WTC11 (cell line): ENCODE measurements around the gene STX12. TPM values are rescaled to one million over a fixed set of nuclear protein-coding genes. Genes with fewer than 3 reads are reported as not detected.

Experiments
- ATAC-seq: fragments of 200-7000 bp; cut with Tn5 transposase; 2 replicates; pipeline ENCODE4 v1.10.0; 2021; ENCODE audit warnings: mild to moderate bottlenecking, moderate library complexity
- CTCF ChIA-PET: fragments of 300-600 bp; sonication (Branson Sonifier 250); formaldehyde crosslinking; loops from one replicate; lab custom pipeline; 2021; ENCODE audit warnings: antibody characterized with exemption; lab: Charles Lee
- POLR2A ChIA-PET: fragments of 350-600 bp; sonication (Branson Sonifier 250); formaldehyde crosslinking; loops from one replicate; lab custom pipeline; 2021; ENCODE audit warnings: antibody characterized with exemption; lab: Charles Lee
- DNase-seq: peaks from one replicate; pipeline ENCODE4 v3.0.0; 2021; ENCODE audit warnings: low spot score
- H3K27ac Mint-ChIP-seq: 2 replicates; pipeline ENCODE4 v1.8.0; 2021; ENCODE audit warnings: mixed read lengths
- H3K27me3 Mint-ChIP-seq: 2 replicates; pipeline ENCODE4 v1.8.0; 2021; ENCODE audit warnings: low read depth, mild to moderate bottlenecking, moderate library complexity, mixed read lengths
- H3K36me3 Mint-ChIP-seq: 2 replicates; pipeline ENCODE4 v1.8.0; 2021; ENCODE audit warnings: mixed read lengths
- H3K4me1 Mint-ChIP-seq: 2 replicates; pipeline ENCODE4 v1.8.0; 2022; ENCODE audit warnings: mixed read lengths
- H3K4me3 Mint-ChIP-seq: 2 replicates; pipeline ENCODE4 v1.8.0; 2021; ENCODE audit warnings: mild to moderate bottlenecking, moderate library complexity, mixed read lengths
- H3K9me3 Mint-ChIP-seq: 2 replicates; pipeline ENCODE4 v1.8.0; 2021; ENCODE audit warnings: mixed read lengths
- CREB1 ChIP-seq: sonication (generic); formaldehyde crosslinking; IDR thresholded peaks from 2 replicates; pipeline ENCODE4 v1.8.0; 2023; ENCODE audit warnings: mild to moderate bottlenecking, missing genetic modification reagents
- FOXK1 ChIP-seq: sonication (generic); formaldehyde crosslinking; IDR thresholded peaks from 2 replicates; pipeline ENCODE4 v1.8.0; 2022; ENCODE audit warnings: mild to moderate bottlenecking, moderate library complexity, missing genetic modification reagents
- NFYB ChIP-seq: sonication (generic); formaldehyde crosslinking; conservative IDR thresholded peaks from 2 replicates; pipeline ENCODE4 v1.8.0; 2022; ENCODE audit warnings: low read depth, missing genetic modification reagents
- SMAD3 ChIP-seq: sonication (generic); formaldehyde crosslinking; IDR thresholded peaks from 2 replicates; pipeline ENCODE4 v1.8.0; 2022; ENCODE audit warnings: missing genetic modification reagents, mild to moderate bottlenecking, borderline replicate concordance
- TEAD1 ChIP-seq: sonication (generic); formaldehyde crosslinking; IDR thresholded peaks from 2 replicates; pipeline ENCODE4 v1.8.0; 2022; ENCODE audit warnings: mild to moderate bottlenecking, missing genetic modification reagents
- ZNF138 ChIP-seq: sonication (generic); formaldehyde crosslinking; conservative IDR thresholded peaks from 2 replicates; pipeline ENCODE4 v1.8.1; 2022; ENCODE audit warnings: mild to moderate bottlenecking, moderate library complexity, missing genetic modification reagents
- ZNF219 ChIP-seq: sonication (generic); formaldehyde crosslinking; IDR thresholded peaks from 2 replicates; pipeline ENCODE4 v1.8.0; 2023; ENCODE audit warnings: missing genetic modification reagents, mild to moderate bottlenecking, borderline replicate concordance
- ZNF396 ChIP-seq: fragments of 250-450 bp; sonication (Bioruptor Pico); IDR thresholded peaks from 2 replicates; pipeline ENCODE4 v1.8.0; 2021; ENCODE audit warnings: mild to moderate bottlenecking, moderate library complexity, borderline replicate concordance
- total RNA-seq: library from RNA; stranded (reverse); gene quantifications from 3 replicates; pipeline ENCODE4 v1.2.3, GENCODE V29; 2021
- TF ChIP-seq, protein P1 (sequence below): fragments of 250-450 bp; sonication (Bioruptor Pico); IDR thresholded peaks from 2 replicates; pipeline ENCODE4 v2.1.2; 2022; ENCODE audit warnings: mild to moderate bottlenecking, moderate library complexity
- TF ChIP-seq, protein P2 (sequence below): sonication (generic); formaldehyde crosslinking; IDR thresholded peaks from 2 replicates; pipeline ENCODE4 v1.8.0; 2022; ENCODE audit warnings: missing genetic modification reagents
- TF ChIP-seq, protein P3 (sequence below): fragments of 250-450 bp; sonication (Bioruptor Pico); IDR thresholded peaks from 2 replicates; pipeline ENCODE4 v1.8.0; 2021; ENCODE audit warnings: mild to moderate bottlenecking
- TF ChIP-seq, protein P4 (sequence below): sonication (generic); formaldehyde crosslinking; IDR thresholded peaks from 2 replicates; pipeline ENCODE4 v1.8.1; 2023; ENCODE audit warnings: mild to moderate bottlenecking, missing genetic modification reagents
- TF ChIP-seq, protein P5 (sequence below): sonication (generic); formaldehyde crosslinking; IDR thresholded peaks from 2 replicates; pipeline ENCODE4 v1.8.0; 2023; ENCODE audit warnings: mild to moderate bottlenecking, missing genetic modification reagents
- TF ChIP-seq, protein P6 (sequence below): fragments of 250-450 bp; sonication (Bioruptor Pico); IDR thresholded peaks from 2 replicates; pipeline ENCODE4 v1.9.0; 2021; ENCODE audit warnings: mild to moderate bottlenecking, borderline replicate concordance
- TF ChIP-seq, protein P7 (sequence below): sonication (generic); formaldehyde crosslinking; IDR thresholded peaks from 2 replicates; pipeline ENCODE4 v1.8.1; 2022; ENCODE audit warnings: missing genetic modification reagents, borderline replicate concordance
- TF ChIP-seq, protein P8 (sequence below): fragments of 250-450 bp; sonication (Bioruptor Pico); IDR thresholded peaks from 2 replicates; pipeline ENCODE4 v1.9.0; 2021; ENCODE audit warnings: mild to moderate bottlenecking
- TF ChIP-seq, protein P9 (sequence below): sonication (generic); formaldehyde crosslinking; IDR thresholded peaks from 2 replicates; pipeline ENCODE4 v1.8.1; 2022; ENCODE audit warnings: low read depth, missing genetic modification reagents, borderline replicate concordance

Gene STX12
- total RNA-seq, 1 experiment from 2014 or later: 10.3 TPM

DNA sequence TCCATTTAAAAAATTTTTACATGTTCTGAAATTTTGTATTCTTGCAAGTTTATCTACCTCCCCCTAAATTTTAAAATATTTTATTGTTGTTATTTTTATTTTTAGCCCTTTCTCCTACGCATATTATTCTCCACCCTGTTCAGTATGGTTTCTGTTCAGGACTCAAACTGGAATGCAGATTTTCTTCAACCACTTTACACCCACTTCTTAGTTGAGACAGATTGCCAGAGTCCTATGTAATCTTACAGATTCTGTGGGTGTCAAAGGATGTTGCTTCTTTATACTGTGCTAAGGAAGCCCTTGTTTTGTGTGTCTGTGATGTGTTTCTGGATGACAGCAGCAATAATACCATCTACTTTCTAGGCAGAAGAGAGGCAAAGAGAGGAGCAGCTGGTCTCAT is 36.9 kb downstream of the STX12 start:
- H3K9me3 Mint-ChIP-seq: no peaks in the 10 kb centered on the region
- DNase-seq: no peak
- ChIA-PET CTCF (no interaction called here), POLR2A (no interaction called here)
- H3K4me1 Mint-ChIP-seq: peaks cover 14% of the 10 kb centered on the region
- ATAC-seq: no peak
- no peaks in the 10 kb centered on the region for H3K36me3 Mint-ChIP-seq
- no peak overlapping the region for H3K27ac Mint-ChIP-seq
- no peak overlapping the region for H3K4me3 Mint-ChIP-seq
- H3K27me3 Mint-ChIP-seq: no peaks in the 10 kb centered on the region
- TF ChIP-seq SMAD3 (no peak), NFYB (no peak), TEAD1 (CRISPR knock-in tag) (no peak), FOXK1 (CRISPR knock-in tag) (no peak), CREB1 (CRISPR knock-in tag) (no peak), ZNF396 (no peak), ZNF219 (CRISPR knock-in tag) (no peak), ZNF138 (no peak)
- TF ChIP-seq, protein P1, sequence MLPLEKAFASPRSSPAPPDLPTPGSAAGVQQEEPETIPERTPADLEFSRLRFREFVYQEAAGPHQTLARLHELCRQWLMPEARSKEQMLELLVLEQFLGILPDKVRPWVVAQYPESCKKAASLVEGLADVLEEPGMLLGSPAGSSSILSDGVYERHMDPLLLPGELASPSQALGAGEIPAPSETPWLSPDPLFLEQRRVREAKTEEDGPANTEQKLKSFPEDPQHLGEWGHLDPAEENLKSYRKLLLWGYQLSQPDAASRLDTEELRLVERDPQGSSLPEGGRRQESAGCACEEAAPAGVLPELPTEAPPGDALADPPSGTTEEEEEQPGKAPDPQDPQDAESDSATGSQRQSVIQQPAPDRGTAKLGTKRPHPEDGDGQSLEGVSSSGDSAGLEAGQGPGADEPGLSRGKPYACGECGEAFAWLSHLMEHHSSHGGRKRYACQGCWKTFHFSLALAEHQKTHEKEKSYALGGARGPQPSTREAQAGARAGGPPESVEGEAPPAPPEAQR (CRISPR knock-in tag): no peak
- TF ChIP-seq, protein P2, sequence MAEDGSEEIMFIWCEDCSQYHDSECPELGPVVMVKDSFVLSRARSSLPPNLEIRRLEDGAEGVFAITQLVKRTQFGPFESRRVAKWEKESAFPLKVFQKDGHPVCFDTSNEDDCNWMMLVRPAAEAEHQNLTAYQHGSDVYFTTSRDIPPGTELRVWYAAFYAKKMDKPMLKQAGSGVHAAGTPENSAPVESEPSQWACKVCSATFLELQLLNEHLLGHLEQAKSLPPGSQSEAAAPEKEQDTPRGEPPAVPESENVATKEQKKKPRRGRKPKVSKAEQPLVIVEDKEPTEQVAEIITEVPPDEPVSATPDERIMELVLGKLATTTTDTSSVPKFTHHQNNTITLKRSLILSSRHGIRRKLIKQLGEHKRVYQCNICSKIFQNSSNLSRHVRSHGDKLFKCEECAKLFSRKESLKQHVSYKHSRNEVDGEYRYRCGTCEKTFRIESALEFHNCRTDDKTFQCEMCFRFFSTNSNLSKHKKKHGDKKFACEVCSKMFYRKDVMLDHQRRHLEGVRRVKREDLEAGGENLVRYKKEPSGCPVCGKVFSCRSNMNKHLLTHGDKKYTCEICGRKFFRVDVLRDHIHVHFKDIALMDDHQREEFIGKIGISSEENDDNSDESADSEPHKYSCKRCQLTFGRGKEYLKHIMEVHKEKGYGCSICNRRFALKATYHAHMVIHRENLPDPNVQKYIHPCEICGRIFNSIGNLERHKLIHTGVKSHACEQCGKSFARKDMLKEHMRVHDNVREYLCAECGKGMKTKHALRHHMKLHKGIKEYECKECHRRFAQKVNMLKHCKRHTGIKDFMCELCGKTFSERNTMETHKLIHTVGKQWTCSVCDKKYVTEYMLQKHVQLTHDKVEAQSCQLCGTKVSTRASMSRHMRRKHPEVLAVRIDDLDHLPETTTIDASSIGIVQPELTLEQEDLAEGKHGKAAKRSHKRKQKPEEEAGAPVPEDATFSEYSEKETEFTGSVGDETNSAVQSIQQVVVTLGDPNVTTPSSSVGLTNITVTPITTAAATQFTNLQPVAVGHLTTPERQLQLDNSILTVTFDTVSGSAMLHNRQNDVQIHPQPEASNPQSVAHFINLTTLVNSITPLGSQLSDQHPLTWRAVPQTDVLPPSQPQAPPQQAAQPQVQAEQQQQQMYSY (CRISPR knock-in tag): no peak
- TF ChIP-seq, protein P3, sequence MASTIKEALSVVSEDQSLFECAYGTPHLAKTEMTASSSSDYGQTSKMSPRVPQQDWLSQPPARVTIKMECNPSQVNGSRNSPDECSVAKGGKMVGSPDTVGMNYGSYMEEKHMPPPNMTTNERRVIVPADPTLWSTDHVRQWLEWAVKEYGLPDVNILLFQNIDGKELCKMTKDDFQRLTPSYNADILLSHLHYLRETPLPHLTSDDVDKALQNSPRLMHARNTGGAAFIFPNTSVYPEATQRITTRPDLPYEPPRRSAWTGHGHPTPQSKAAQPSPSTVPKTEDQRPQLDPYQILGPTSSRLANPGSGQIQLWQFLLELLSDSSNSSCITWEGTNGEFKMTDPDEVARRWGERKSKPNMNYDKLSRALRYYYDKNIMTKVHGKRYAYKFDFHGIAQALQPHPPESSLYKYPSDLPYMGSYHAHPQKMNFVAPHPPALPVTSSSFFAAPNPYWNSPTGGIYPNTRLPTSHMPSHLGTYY (CRISPR knock-in tag): no peak
- TF ChIP-seq, protein P4, sequence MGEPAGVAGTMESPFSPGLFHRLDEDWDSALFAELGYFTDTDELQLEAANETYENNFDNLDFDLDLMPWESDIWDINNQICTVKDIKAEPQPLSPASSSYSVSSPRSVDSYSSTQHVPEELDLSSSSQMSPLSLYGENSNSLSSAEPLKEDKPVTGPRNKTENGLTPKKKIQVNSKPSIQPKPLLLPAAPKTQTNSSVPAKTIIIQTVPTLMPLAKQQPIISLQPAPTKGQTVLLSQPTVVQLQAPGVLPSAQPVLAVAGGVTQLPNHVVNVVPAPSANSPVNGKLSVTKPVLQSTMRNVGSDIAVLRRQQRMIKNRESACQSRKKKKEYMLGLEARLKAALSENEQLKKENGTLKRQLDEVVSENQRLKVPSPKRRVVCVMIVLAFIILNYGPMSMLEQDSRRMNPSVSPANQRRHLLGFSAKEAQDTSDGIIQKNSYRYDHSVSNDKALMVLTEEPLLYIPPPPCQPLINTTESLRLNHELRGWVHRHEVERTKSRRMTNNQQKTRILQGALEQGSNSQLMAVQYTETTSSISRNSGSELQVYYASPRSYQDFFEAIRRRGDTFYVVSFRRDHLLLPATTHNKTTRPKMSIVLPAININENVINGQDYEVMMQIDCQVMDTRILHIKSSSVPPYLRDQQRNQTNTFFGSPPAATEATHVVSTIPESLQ: no peak
- TF ChIP-seq, protein P5, sequence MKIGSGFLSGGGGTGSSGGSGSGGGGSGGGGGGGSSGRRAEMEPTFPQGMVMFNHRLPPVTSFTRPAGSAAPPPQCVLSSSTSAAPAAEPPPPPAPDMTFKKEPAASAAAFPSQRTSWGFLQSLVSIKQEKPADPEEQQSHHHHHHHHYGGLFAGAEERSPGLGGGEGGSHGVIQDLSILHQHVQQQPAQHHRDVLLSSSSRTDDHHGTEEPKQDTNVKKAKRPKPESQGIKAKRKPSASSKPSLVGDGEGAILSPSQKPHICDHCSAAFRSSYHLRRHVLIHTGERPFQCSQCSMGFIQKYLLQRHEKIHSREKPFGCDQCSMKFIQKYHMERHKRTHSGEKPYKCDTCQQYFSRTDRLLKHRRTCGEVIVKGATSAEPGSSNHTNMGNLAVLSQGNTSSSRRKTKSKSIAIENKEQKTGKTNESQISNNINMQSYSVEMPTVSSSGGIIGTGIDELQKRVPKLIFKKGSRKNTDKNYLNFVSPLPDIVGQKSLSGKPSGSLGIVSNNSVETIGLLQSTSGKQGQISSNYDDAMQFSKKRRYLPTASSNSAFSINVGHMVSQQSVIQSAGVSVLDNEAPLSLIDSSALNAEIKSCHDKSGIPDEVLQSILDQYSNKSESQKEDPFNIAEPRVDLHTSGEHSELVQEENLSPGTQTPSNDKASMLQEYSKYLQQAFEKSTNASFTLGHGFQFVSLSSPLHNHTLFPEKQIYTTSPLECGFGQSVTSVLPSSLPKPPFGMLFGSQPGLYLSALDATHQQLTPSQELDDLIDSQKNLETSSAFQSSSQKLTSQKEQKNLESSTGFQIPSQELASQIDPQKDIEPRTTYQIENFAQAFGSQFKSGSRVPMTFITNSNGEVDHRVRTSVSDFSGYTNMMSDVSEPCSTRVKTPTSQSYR: no peak
- TF ChIP-seq, protein P6, sequence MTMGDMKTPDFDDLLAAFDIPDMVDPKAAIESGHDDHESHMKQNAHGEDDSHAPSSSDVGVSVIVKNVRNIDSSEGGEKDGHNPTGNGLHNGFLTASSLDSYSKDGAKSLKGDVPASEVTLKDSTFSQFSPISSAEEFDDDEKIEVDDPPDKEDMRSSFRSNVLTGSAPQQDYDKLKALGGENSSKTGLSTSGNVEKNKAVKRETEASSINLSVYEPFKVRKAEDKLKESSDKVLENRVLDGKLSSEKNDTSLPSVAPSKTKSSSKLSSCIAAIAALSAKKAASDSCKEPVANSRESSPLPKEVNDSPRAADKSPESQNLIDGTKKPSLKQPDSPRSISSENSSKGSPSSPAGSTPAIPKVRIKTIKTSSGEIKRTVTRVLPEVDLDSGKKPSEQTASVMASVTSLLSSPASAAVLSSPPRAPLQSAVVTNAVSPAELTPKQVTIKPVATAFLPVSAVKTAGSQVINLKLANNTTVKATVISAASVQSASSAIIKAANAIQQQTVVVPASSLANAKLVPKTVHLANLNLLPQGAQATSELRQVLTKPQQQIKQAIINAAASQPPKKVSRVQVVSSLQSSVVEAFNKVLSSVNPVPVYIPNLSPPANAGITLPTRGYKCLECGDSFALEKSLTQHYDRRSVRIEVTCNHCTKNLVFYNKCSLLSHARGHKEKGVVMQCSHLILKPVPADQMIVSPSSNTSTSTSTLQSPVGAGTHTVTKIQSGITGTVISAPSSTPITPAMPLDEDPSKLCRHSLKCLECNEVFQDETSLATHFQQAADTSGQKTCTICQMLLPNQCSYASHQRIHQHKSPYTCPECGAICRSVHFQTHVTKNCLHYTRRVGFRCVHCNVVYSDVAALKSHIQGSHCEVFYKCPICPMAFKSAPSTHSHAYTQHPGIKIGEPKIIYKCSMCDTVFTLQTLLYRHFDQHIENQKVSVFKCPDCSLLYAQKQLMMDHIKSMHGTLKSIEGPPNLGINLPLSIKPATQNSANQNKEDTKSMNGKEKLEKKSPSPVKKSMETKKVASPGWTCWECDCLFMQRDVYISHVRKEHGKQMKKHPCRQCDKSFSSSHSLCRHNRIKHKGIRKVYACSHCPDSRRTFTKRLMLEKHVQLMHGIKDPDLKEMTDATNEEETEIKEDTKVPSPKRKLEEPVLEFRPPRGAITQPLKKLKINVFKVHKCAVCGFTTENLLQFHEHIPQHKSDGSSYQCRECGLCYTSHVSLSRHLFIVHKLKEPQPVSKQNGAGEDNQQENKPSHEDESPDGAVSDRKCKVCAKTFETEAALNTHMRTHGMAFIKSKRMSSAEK (CRISPR knock-in tag): no peak
- TF ChIP-seq, protein P7, sequence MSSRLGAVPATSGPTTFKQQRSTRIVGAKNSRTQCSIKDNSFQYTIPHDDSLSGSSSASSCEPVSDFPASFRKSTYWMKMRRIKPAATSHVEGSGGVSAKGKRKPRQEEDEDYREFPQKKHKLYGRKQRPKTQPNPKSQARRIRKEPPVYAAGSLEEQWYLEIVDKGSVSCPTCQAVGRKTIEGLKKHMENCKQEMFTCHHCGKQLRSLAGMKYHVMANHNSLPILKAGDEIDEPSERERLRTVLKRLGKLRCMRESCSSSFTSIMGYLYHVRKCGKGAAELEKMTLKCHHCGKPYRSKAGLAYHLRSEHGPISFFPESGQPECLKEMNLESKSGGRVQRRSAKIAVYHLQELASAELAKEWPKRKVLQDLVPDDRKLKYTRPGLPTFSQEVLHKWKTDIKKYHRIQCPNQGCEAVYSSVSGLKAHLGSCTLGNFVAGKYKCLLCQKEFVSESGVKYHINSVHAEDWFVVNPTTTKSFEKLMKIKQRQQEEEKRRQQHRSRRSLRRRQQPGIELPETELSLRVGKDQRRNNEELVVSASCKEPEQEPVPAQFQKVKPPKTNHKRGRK (CRISPR knock-in tag): no peak
- TF ChIP-seq, protein P8, sequence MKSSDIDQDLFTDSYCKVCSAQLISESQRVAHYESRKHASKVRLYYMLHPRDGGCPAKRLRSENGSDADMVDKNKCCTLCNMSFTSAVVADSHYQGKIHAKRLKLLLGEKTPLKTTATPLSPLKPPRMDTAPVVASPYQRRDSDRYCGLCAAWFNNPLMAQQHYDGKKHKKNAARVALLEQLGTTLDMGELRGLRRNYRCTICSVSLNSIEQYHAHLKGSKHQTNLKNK (CRISPR knock-in tag): no peak
- TF ChIP-seq, protein P9, sequence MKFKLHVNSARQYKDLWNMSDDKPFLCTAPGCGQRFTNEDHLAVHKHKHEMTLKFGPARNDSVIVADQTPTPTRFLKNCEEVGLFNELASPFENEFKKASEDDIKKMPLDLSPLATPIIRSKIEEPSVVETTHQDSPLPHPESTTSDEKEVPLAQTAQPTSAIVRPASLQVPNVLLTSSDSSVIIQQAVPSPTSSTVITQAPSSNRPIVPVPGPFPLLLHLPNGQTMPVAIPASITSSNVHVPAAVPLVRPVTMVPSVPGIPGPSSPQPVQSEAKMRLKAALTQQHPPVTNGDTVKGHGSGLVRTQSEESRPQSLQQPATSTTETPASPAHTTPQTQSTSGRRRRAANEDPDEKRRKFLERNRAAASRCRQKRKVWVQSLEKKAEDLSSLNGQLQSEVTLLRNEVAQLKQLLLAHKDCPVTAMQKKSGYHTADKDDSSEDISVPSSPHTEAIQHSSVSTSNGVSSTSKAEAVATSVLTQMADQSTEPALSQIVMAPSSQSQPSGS (CRISPR knock-in tag): no peak
